GM12872 (cell line): ENCODE data around the gene FBXO42.

Experiments used
- TF ChIP-seq, protein P1 (sequence below): IDR thresholded peaks from 3 replicates; pipeline ENCODE4 v1.5.1; 2011; ENCODE audit warnings: low read depth, mild to moderate bottlenecking, low read length, moderate library complexity; ENCODE audit not compliant: insufficient read depth

FBXO42 gene

GRCh38 chr1:16212251-16212961, 139.9 kb downstream of the FBXO42 start, which contains the start of gene ARHGEF19:
Gene ARHGEF19 (minus strand): TSS chr1:16212652. CDS start chr1:16209054, 3,598 bp downstream.
- TF ChIP-seq, protein P1, sequence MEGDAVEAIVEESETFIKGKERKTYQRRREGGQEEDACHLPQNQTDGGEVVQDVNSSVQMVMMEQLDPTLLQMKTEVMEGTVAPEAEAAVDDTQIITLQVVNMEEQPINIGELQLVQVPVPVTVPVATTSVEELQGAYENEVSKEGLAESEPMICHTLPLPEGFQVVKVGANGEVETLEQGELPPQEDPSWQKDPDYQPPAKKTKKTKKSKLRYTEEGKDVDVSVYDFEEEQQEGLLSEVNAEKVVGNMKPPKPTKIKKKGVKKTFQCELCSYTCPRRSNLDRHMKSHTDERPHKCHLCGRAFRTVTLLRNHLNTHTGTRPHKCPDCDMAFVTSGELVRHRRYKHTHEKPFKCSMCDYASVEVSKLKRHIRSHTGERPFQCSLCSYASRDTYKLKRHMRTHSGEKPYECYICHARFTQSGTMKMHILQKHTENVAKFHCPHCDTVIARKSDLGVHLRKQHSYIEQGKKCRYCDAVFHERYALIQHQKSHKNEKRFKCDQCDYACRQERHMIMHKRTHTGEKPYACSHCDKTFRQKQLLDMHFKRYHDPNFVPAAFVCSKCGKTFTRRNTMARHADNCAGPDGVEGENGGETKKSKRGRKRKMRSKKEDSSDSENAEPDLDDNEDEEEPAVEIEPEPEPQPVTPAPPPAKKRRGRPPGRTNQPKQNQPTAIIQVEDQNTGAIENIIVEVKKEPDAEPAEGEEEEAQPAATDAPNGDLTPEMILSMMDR: no peak

DNA sequence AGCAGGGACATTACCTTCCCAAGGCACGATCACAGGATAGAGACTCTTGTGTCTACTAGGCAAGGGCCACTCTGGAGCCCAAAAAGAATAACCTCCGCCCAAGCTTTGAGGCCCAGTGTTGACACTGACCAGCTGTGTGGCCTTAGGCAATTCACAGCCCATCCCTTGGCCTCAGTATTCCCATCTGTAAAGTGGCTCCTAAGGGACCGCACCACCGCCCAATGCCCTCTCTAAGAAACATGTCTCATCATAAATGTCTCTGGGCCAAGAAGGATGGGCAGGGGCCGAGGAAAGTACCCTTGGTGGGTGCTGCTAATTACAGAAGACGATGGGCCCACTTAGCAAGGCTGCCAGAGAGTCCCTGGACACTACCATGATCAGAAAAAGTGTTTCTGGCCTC, 140.5 kb downstream of the FBXO42 start:
- TF ChIP-seq, protein P1: no peak

DNA sequence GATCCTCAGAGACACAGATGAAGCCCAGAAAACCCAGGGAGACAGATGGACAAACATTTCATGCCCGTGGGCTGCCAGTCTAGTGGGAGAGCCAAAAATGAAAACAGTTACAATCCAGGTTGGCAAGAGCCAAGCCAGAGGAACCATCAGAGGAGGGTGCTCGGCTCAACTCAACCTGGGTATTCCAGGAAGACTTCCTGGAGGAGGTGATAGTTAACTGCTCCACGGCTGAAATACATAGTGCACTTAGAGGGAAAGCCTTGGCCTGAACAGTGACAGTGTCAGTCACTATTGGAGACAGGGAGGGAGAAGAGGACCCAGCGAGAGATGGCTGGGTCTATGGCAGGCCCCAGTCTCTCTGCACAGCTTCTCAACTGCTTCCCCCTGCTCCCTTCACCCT, 141.7 kb downstream of the FBXO42 start:
- TF ChIP-seq, protein P1: no peak

GRCh38 chr1:16209847-16210407, 142.4 kb downstream of the FBXO42 start:
- TF ChIP-seq, protein P1: no peak

DNA sequence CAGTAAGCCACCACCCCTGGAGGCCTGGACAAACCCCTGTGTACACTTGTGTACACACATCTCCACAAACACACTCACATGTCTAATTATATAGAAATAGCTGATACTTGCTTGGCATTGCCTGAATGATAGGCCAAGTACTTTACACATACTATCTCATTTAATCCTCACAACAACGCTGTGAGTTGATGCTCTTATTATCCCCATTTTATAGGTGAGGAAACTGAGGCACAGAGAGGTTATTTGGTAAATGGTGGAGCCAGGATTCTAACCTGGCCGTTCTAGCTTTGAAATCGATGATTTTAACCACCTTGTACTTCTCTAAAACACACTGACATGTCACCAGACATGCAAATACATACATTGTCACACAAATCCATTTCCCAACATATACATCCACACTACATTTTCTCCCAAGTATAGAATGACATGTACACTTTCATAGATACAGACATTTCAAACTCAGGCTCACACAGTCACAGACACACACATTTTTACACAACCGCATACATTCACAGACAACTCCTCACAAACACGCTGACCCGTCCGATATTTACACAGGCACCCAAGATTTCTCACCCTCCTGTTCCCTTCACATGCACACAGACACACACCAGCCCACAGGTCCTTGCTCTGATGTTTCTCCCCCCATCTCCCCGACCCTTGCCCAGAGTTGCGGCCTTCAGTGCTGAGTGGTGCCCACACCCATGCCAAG, 143.0 kb downstream of the FBXO42 start:
- TF ChIP-seq, protein P1: no peak

DNA sequence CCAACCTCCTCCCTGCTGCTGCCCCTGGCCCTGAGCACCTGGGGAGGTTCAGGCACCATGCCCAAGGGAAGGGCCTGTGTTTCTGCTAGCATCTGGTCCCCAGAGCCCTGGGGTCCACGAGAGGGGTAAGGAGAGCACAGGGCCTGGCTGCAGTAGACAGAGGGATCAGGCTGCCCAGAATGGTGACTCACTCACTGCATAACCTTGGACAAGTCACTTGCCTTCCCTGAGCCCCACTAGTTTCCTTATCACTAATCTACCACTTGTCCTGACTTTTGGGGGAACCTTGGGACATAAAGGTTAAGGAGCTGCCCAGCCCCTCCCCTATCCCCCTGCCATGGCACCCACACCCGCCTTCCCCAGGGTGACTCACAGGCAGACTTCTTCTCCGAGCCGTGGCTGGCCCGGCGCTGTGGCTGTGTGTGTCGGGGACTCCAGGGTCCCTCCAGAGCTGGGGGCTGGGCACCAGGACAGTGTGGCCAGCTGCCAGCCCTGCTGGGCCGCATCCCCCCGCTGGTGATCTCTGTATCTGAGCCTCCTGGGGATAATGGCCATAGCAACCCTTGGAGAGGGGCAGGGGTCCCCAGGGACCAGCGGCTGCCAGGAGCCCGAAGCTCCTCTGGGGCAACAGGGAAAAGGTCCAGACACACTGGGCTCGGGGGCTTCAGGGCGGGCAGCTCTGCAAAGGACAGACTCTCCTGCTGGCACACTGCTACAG, 143.9 kb downstream of the FBXO42 start:
- TF ChIP-seq, protein P1: no peak
